HepG2 (cell line): ENCODE results near the gene CTNNA2. TPM values are rescaled to one million over a fixed set of nuclear protein-coding genes. Genes with fewer than 3 reads are reported as not detected.

Experiments used
- ATAC-seq: fragments of 200-7000 bp; cut with Tn5 transposase; 3 replicates; pipeline ENCODE4 v1.9.1; 2020; ENCODE audit warnings: mild to moderate bottlenecking, moderate library complexity
- BruUV-seq: library from RNA; stranded (reverse); fragments of 400-500 nt; replicated peaks from 2 replicates; lab custom pipeline; 2021; lab: Mats Ljungman, UMichigan
- CTCF ChIA-PET: fragments of 300-600 bp; formaldehyde crosslinking; extraction: SDS; loops from one replicate; lab custom pipeline; 2021; ENCODE audit warnings: low total read pairs, inconsistent platforms, low intra/inter-chr PET ratio; lab: Yijun Ruan, JAX
- POLR2A ChIA-PET: fragments of 350-600 bp; sonication (Branson Sonifier 250); formaldehyde crosslinking; loops from one replicate; lab custom pipeline; 2020; ENCODE audit warnings: antibody characterized with exemption, inconsistent platforms; lab: Yijun Ruan, JAX
- DNase-seq: peaks from one replicate; pipeline ENCODE4 v3.0.0-alpha.2; 2015; ENCODE audit warnings: low spot score
- FAIRE-seq: peaks from 3 replicates; lab custom pipeline; 2011; peaks lifted over from hg19 to GRCh38; lab: Jason Lieb, UNC
- H2AFZ ChIP-seq: one replicate; pipeline ENCODE4 v1.6.1; 2011; ENCODE audit warnings: low read length, inconsistent platforms
- H3K27ac ChIP-seq: fragments of 300-600 bp; 3 replicates; pipeline ENCODE4 v1.8.0; 2011; ENCODE audit warnings: mixed run types, mild to moderate bottlenecking, mixed read lengths, low read length, inconsistent platforms; ENCODE audit not compliant: insufficient read depth; ENCODE audit errors: extremely low read length
- H3K27me3 ChIP-seq, 2 experiments: fragments of 200-600 bp in 1 of 2; 2 replicates in 1 of 2; 3 replicates in 1 of 2; pipeline versions ENCODE4 v1.6.0 to v1.8.0; 2011; ENCODE audit warnings: low read length in 2 of 2, mild to moderate bottlenecking in 2 of 2, moderate library complexity in 2 of 2, inconsistent platforms in 1 of 2; ENCODE audit not compliant: insufficient read depth in 2 of 2, control insufficient read depth in 1 of 2
- H3K36me3 ChIP-seq, 2 experiments: fragments of 200-600 bp in 1 of 2; replicated peaks in 1 of 2; 2 replicates in 1 of 2; 3 replicates in 1 of 2; pipeline versions ENCODE4 v1.5.1 to v1.8.0; 2011; ENCODE audit warnings: low read length in 2 of 2, inconsistent platforms in 1 of 2; ENCODE audit not compliant: insufficient read depth in 2 of 2, control insufficient read depth in 1 of 2
- H3K4me1 ChIP-seq: 2 replicates; pipeline ENCODE4 v1.5.1; 2012; ENCODE audit warnings: low read length, inconsistent platforms; ENCODE audit not compliant: insufficient read depth
- H3K4me2 ChIP-seq: 2 replicates; pipeline ENCODE4 v1.6.0; 2011; ENCODE audit warnings: low read depth, low read length, inconsistent platforms
- H3K4me3 ChIP-seq, 3 experiments: fragments of 200-600 bp in 1 of 3; sonication (generic), shearing (Covaris generic) in 1 of 3; replicated peaks in 1 of 3; 2 replicates each; pipeline ENCODE4 v1.5.1; 2011 to 2016; ENCODE audit warnings: low read length in 3 of 3, inconsistent platforms in 2 of 3, low read depth in 2 of 3, mild to moderate bottlenecking in 2 of 3, control low read depth in 1 of 3, mixed read lengths in 1 of 3; ENCODE audit not compliant: insufficient read depth in 1 of 3
- H3K79me2 ChIP-seq: one replicate; pipeline ENCODE4 v1.6.1; 2011; ENCODE audit warnings: low read length, inconsistent platforms; ENCODE audit not compliant: insufficient read depth
- H3K9ac ChIP-seq: 2 replicates; pipeline ENCODE4 v1.6.0; 2011; ENCODE audit warnings: mild to moderate bottlenecking, low read depth, low read length, inconsistent platforms; ENCODE audit not compliant: insufficient read depth
- H3K9me3 ChIP-seq: 2 replicates; pipeline ENCODE4 v1.5.1; 2012; ENCODE audit warnings: mild to moderate bottlenecking, low read length
- H4K20me1 ChIP-seq: 2 replicates; pipeline ENCODE4 v1.6.0; 2011; ENCODE audit warnings: inconsistent platforms, mild to moderate bottlenecking, low read length, moderate library complexity; ENCODE audit not compliant: insufficient read depth
- BATF2 ChIP-seq: sonication (generic); formaldehyde crosslinking; IDR thresholded peaks from 2 replicates; pipeline ENCODE4 v1.8.0; 2022; ENCODE audit warnings: mild to moderate bottlenecking, missing genetic modification reagents, moderate library complexity
- CHD2 ChIP-seq: IDR thresholded peaks from 2 replicates; pipeline ENCODE4 v1.6.1; 2011; ENCODE audit warnings: low read depth, low read length, improper control_type of control experiment
- HMGA1 ChIP-seq: sonication (generic); formaldehyde crosslinking; conservative IDR thresholded peaks from 2 replicates; pipeline ENCODE4 v1.4.0; 2020; ENCODE audit warnings: missing genetic modification reagents
- MED1 ChIP-seq: sonication (generic); formaldehyde crosslinking; IDR thresholded peaks from 2 replicates; pipeline ENCODE4 v1.4.0; 2020; ENCODE audit warnings: missing genetic modification reagents
- MYC ChIP-seq: sonication (generic); formaldehyde crosslinking; IDR thresholded peaks from 2 replicates; pipeline ENCODE4 v1.9.0; 2021; ENCODE audit warnings: missing genetic modification reagents, borderline replicate concordance
- RCOR2 ChIP-seq: IDR thresholded peaks from 2 replicates; pipeline ENCODE4 v1.6.1; 2016; ENCODE audit warnings: missing biosample characterization, missing genetic modification reagents
- SMAD1 ChIP-seq: sonication (generic); formaldehyde crosslinking; IDR thresholded peaks from 2 replicates; pipeline ENCODE4 v1.4.0; 2020; ENCODE audit warnings: missing genetic modification reagents, low read depth, mild to moderate bottlenecking, borderline replicate concordance
- TBX3 ChIP-seq: fragments of 450-650 bp; IDR thresholded peaks from 2 replicates; pipeline ENCODE4 v1.6.1; 2017; ENCODE audit warnings: antibody characterized with exemption, mild to moderate bottlenecking, inconsistent platforms, borderline replicate concordance
- TCF12 ChIP-seq, 2 experiments: fragments of 450-650 bp in 1 of 2; sonication (generic) in 1 of 2; formaldehyde crosslinking in 1 of 2; IDR thresholded peaks; 2 replicates each; pipeline versions ENCODE4 v1.6.1 to v1.8.0; 2017 to 2022; ENCODE audit warnings: antibody characterized with exemption in 1 of 2, mild to moderate bottlenecking in 1 of 2, missing genetic modification reagents in 1 of 2, moderate library complexity in 1 of 2
- TIGD3 ChIP-seq: sonication (generic); formaldehyde crosslinking; IDR thresholded peaks from 2 replicates; pipeline ENCODE4 v1.5.1; 2020; ENCODE audit warnings: mild to moderate bottlenecking, missing genetic modification reagents, borderline replicate concordance
- ZNF275 ChIP-seq: sonication (generic); formaldehyde crosslinking; IDR thresholded peaks from 2 replicates; pipeline ENCODE4 v1.8.0; 2022; ENCODE audit warnings: missing genetic modification reagents, mild to moderate bottlenecking, inconsistent platforms, borderline replicate concordance
- ZNF280D ChIP-seq: sonication (generic); formaldehyde crosslinking; IDR thresholded peaks from 2 replicates; pipeline ENCODE4 v1.5.1; 2020; ENCODE audit warnings: mild to moderate bottlenecking, missing genetic modification reagents
- ZNF30 ChIP-seq: sonication (generic); formaldehyde crosslinking; IDR thresholded peaks from 2 replicates; pipeline ENCODE4 v1.5.0; 2020; ENCODE audit warnings: mild to moderate bottlenecking, missing genetic modification reagents
- ZNF354B ChIP-seq: sonication (generic); formaldehyde crosslinking; IDR thresholded peaks from 2 replicates; pipeline ENCODE4 v1.8.0; 2022; ENCODE audit warnings: mild to moderate bottlenecking, missing genetic modification reagents
- WGBS: methylation state at CpG from one replicate; pipeline ENCODE4 v1.1.6; 2017; ENCODE audit warnings: low lambda C conversion rate; 5-methylcytosine and 5-hydroxymethylcytosine counted together
- in situ Hi-C: cut with HindIII; loops from 2 replicates; pipeline ENCODE4 v1.10.0; 2017; ENCODE audit warnings: low pct_unique_long_range_greater_than_20kb; ENCODE audit not compliant: extremely low pct_ligation_motif_present
- intact Hi-C: fragments of 100-400 bp; cut with micrococcal nuclease; formaldehyde crosslinking; loops from one replicate; pipeline ENCODE4 v1.10.0; 2022; ENCODE audit not compliant: unreplicated experiment
- polyA plus RNA-seq, 8 experiments: library from polyadenylated mRNA; depleted of rRNA in 3 of 8; stranded (reverse) in 7 of 8; unstranded in 1 of 8; fragments of >200 nt; fragmentation: Illumina TruSeq in 4 of 8; extraction: Trizol in 4 of 8; gene quantifications; 2 replicates each; pipeline versions ENCODE4 v1.2.1 to v1.2.3, GENCODE V29; 2011 to 2016; ENCODE audit warnings: low read depth in 4 of 8, missing spikeins in 1 of 8, mixed read lengths in 1 of 8; ENCODE audit not compliant: insufficient read depth in 1 of 8
- total RNA-seq, 5 experiments: library from RNA; depleted of rRNA; stranded (reverse); fragments of >200 nt; fragmentation: Illumina TruSeq; extraction: Trizol; gene quantifications; 2 replicates each; pipeline ENCODE4 v1.2.3, GENCODE V29; 2016; ENCODE audit warnings: low read depth in 1 of 5

CTNNA2 gene
- total and polyA plus RNA-seq, 2 of the 13 experiments (the other 11 are each of a cell fraction or from before 2014, with no cell fraction given), result not detected

GRCh38 chr2:79820281-79820680, 307.4 kb downstream of the CTNNA2 start:
- POLR2A ChIA-PET, result no interaction called here
- WGBS, result 2% methylated on average over 4 of the region's 4 CpGs

GRCh38 chr2:79822136-79822535, 309.3 kb downstream of the CTNNA2 start:
- ChIA-PET CTCF (no interaction called here), POLR2A (no interaction called here)
- Histone ChIP-seq H3K9ac (no peak overlapping the region), H3K4me3 (no peak overlapping the region), H4K20me1 (no peaks in the 10 kb centered on the region), H3K27me3 (no peaks in the 10 kb centered on the region), H3K4me2 (no peak overlapping the region), H2AFZ (no peak overlapping the region), H3K79me2 (no peaks in the 10 kb centered on the region), H3K36me3 (no peaks in the 10 kb centered on the region), H3K4me1 (no peaks in the 10 kb centered on the region), H3K9me3 (no peaks in the 10 kb centered on the region), H3K27ac (no peak overlapping the region)
- in situ Hi-C loops (no loop called here), intact Hi-C loops (no loop called here)
- DNase-seq (no peak), FAIRE-seq (no peak), ATAC-seq (no peak)
- no TSS peak for BruUV-seq
- WGBS, result 0% methylated on average over 2 of the region's 2 CpGs
- TF ChIP-seq ZNF30 (CRISPR knock-in tag), result no peak
- no peak for TF ChIP-seq TIGD3 (CRISPR knock-in tag)
- no peak for TF ChIP-seq ZNF280D
- no peak for TF ChIP-seq SMAD1 (CRISPR knock-in tag)
- no peak for TF ChIP-seq TCF12 (IDR thresholded peaks at IDR 0.05)
- no peak for TF ChIP-seq TCF12 (CRISPR knock-in tag; IDR thresholded peaks at IDR 0.05)
- no peak for TF ChIP-seq CHD2
- TF ChIP-seq MYC (CRISPR knock-in tag), result no peak
- TF ChIP-seq BATF2, result no peak

More at GRCh38 chr2:79820281-79820680, 307.4 kb downstream of the CTNNA2 start:
- intact Hi-C loops, result no loop called here
- Histone ChIP-seq H3K9me3 (no peaks in the 10 kb centered on the region), H3K4me1 (no peaks in the 10 kb centered on the region), H3K4me3 (no peak overlapping the region), H3K27ac (no peak overlapping the region), H2AFZ (no peak overlapping the region), H3K36me3 (no peaks in the 10 kb centered on the region), H3K4me2 (no peak overlapping the region), H3K79me2 (no peaks in the 10 kb centered on the region), H3K9ac (no peak overlapping the region), H3K27me3 (no peaks in the 10 kb centered on the region), H4K20me1 (no peaks in the 10 kb centered on the region)
- CTCF ChIA-PET, result no interaction called here
- in situ Hi-C loops, result no loop called here
- BruUV-seq, result no TSS peak
- no peak for DNase-seq
- TF ChIP-seq HMGA1 (CRISPR knock-in tag) (no peak), MED1 (CRISPR knock-in tag) (no peak), ZNF354B (CRISPR knock-in tag) (no peak), ZNF275 (no peak), TBX3 (no peak), RCOR2 (CRISPR knock-in tag) (no peak)
- FAIRE-seq, result no peak
- ATAC-seq, result no peak
